ENCODE measurements around the gene HUNK. TPM values are rescaled to one million over a fixed set of nuclear protein-coding genes. Genes with fewer than 3 reads are reported as not detected.

HUNK gene
- total and polyA plus RNA-seq, 12 donors = 0.13 to 1.4 (median 0.54) TPM

DNA sequence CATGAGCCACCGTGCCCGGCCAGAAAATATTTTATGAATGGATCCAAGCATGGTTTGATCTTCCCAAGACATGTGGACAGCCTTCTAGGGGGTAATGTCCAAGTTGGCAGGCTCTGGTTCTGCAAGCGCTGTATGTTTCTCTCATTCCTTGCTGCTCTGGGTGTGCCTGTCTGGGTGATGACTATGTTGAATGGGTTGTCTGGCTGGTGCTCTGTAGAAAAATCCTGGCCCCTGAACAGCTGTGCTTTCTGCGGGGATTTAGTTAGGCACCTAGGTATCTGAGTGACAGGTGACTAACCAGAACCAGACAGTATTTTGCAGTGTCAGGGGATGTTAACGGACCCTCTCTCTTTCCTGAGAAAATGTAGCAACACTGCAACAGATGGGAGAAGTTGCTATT, 14.1 kb downstream of the HUNK start:
- 83 to 98% (median 90%) methylated on average over 5 of the region's 5 CpGs for WGBS, 4 donors
- intact Hi-C loops (cut with DNase I) = no loop called here
- Histone ChIP-seq H3K4me3 (no peak overlapping the region), H3K27ac (no peak overlapping the region), H3K36me3 (replicated peaks in 1 of 2) (no peaks in the 10 kb centered on the region), H3K4me1 (replicated peaks in 1 of 2) (no peaks in the 10 kb centered on the region), H3K27me3 (no peaks in the 10 kb centered on the region), H3K9me3 (replicated peaks in 1 of 3) (no peaks in the 10 kb centered on the region)
- no peak for DNase-seq
- TF ChIP-seq CTCF (IDR thresholded peaks at IDR 0.05) (no peak), POLR2A (IDR thresholded peaks at IDR 0.05) (no peak)

DNA sequence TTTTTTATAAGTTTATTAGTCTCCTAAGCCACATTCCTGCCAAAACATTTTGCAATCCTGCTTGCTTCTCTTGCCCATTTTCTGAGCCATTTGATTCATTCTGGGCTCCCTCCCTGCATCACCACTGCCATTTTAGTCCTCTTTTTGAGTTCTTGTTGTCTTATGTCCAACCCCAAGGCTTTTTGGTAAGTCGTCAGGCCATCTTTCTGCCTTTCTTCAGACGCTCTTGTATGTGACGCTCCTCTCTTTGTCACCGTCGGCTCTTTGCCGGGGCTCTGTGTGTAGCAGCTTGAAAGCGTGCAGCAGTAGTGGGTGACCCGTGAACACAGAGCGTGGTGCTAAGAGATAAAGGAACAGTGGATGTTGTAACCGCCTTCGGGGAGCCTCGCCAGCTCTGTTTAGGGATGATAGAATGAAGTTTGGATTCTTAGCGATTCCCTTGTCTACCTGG, 14.6 kb downstream of the HUNK start:
- H3K9me3 ChIP-seq (replicated peaks in 1 of 3) = no peaks in the 10 kb centered on the region
- no peaks in the 10 kb centered on the region for H3K4me1 ChIP-seq (replicated peaks in 1 of 2)
- no peak for DNase-seq
- no peaks in the 10 kb centered on the region for H3K36me3 ChIP-seq (replicated peaks in 1 of 2)
- no peak overlapping the region for H3K27ac ChIP-seq
- TF ChIP-seq CTCF (IDR thresholded peaks at IDR 0.05) = no peak
- TF ChIP-seq POLR2A (IDR thresholded peaks at IDR 0.05) = no peak
- no peak overlapping the region for H3K4me3 ChIP-seq
- no peaks in the 10 kb centered on the region for H3K27me3 ChIP-seq
- intact Hi-C loops (cut with DNase I) = no loop called here
- 84 to 92% (median 87%) methylated on average over 13 of the region's 13 CpGs for WGBS, 4 donors

- no peaks in the 10 kb centered on the region for H3K4me1 ChIP-seq (replicated peaks in 1 of 2)
- WGBS, 4 donors = 40 to 48% (median 45%) methylated on average over 8 of the region's 8 CpGs
- intact Hi-C loops (cut with DNase I) = no loop called here
Observed at GRCh38 chr21:31888936-31889371, 16.1 kb downstream of the HUNK start.

GRCh38 chr21:31889460-31889859, 16.6 kb downstream of the HUNK start:
- no peak overlapping the region for H3K27ac ChIP-seq
- intact Hi-C loops (cut with DNase I) = no loop called here

More at GRCh38 chr21:31888936-31889371, 16.1 kb downstream of the HUNK start:
- Histone ChIP-seq H3K4me3 (no peak overlapping the region), H3K27me3 (no peaks in the 10 kb centered on the region), H3K27ac (no peak overlapping the region), H3K9me3 (replicated peaks in 1 of 3) (no peaks in the 10 kb centered on the region), H3K36me3 (replicated peaks in 1 of 2) (no peaks in the 10 kb centered on the region)
- no peak for TF ChIP-seq POLR2A (IDR thresholded peaks at IDR 0.05)
- no peak for TF ChIP-seq CTCF (IDR thresholded peaks at IDR 0.05)
- DNase-seq = no peak

More at GRCh38 chr21:31889460-31889859, 16.6 kb downstream of the HUNK start:
- Histone ChIP-seq H3K9me3 (replicated peaks in 1 of 3) (no peaks in the 10 kb centered on the region), H3K27me3 (no peaks in the 10 kb centered on the region), H3K36me3 (replicated peaks in 1 of 2) (no peaks in the 10 kb centered on the region), H3K4me3 (no peak overlapping the region), H3K4me1 (replicated peaks in 1 of 2) (no peaks in the 10 kb centered on the region)
- TF ChIP-seq POLR2A (IDR thresholded peaks at IDR 0.05) (no peak), CTCF (IDR thresholded peaks at IDR 0.05) (no peak)
- DNase-seq = no peak
- WGBS, 4 donors = 80 to 88% (median 86%) methylated on average over 2 of the region's 2 CpGs

All from adrenal gland (tissue), 12 donors.